GM20431 (cell line): Measurements from ENCODE around the gene HOXA13.

Experiments
- in situ Hi-C: fragments of 300-500 bp; cut with MseI, MboI; formaldehyde crosslinking; loops from one replicate; pipeline ENCODE4 v1.15.0; 2020; ENCODE audit warnings: low sequenced_read_pairs; ENCODE audit not compliant: unreplicated experiment

HOXA13 gene

DNA sequence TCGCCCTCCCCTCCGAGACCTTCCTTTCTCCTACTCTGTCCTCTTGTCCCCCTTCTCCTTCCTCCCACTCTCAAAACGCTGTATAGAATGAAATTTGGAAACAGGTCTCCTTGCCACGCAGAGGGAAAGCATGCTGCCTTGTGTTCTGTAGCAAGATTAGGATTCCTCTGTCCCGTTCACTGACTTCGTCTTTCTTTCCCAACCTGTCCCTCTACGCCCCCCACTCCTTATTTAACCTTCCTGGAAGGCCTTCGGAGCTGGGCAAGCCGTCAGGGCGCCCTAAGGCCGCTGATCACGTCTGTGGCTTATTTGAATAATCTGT, 35.9 kb downstream of the HOXA13 start:
- in situ Hi-C loops = loop anchor here (25.0 kb wide), 2 partner anchors 777 to 1302 kb away; no protein-coding TSS in a partner anchor

DNA sequence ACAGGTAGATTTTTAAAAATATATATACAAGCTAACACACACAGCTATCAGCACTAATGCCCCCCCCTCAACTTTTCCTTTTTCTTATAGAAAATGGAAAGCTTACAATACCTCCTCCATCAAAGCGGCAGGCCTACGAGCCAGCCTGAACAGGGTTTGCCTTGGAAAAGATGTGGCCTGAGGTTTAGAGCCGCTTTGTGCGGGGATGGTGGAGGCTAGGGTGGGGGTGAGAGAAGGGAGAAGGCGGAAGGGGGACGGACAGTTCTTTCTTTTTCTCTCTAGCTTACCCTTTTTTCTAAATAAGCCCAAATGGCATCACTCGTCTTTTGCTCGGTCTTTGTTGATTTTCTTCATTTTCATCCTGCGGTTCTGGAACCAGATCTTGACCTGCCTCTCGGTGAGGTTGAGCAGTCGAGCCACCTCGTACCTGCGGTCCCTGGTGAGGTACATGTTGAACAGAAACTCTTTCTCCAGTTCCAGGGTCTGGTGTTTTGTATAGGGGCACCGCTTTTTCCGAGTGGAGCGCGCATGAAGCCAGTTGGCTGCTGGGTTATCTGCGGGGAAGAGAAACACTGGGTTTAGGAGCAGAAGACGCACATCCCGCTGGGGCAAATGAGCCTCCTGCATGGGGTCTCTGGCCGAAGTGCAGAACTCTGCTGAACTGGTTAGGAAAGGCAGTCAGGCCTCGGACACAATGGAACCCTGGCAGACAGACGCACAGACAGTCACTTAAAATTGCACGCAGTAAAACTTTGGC, 36.4 kb downstream of the HOXA13 start:
- in situ Hi-C loops = loop anchor here (25.0 kb wide), 2 partner anchors 776 to 1301 kb away; no protein-coding TSS in a partner anchor

DNA sequence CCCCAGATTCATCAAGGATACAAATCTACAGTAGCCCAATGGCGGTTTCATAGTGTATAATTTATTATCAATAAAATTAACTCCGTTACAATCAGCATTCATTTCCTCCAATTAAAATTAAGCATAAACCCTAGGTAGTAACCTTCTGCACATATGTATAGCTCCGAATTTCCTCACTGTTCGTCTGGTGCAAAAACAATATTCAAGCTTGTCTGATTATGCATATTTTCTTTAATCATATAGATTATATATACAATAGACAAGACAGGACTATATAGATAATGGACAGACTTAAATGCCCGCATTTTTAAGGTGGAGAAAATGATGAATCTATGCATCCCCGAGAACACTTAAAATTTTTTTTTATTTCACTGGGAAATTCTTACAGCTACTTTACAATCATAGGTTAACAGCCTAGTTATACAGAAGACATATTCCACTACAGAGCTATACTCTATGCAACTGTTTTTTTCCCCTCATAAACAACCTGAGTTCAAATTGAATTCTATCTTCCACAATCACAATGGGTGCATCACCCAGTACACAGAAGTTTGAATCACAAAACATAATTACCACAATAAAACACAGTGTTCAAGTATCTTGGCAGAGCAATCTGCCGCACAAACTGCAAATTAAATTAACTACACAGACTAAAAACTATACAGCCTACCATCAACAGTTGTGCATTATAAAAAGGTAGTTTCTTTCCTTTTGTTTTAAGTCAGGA, 37.2 kb downstream of the HOXA13 start:
- in situ Hi-C loops = loop anchor here (25.0 kb wide), 2 partner anchors 775 to 1300 kb away; no protein-coding TSS in a partner anchor

DNA sequence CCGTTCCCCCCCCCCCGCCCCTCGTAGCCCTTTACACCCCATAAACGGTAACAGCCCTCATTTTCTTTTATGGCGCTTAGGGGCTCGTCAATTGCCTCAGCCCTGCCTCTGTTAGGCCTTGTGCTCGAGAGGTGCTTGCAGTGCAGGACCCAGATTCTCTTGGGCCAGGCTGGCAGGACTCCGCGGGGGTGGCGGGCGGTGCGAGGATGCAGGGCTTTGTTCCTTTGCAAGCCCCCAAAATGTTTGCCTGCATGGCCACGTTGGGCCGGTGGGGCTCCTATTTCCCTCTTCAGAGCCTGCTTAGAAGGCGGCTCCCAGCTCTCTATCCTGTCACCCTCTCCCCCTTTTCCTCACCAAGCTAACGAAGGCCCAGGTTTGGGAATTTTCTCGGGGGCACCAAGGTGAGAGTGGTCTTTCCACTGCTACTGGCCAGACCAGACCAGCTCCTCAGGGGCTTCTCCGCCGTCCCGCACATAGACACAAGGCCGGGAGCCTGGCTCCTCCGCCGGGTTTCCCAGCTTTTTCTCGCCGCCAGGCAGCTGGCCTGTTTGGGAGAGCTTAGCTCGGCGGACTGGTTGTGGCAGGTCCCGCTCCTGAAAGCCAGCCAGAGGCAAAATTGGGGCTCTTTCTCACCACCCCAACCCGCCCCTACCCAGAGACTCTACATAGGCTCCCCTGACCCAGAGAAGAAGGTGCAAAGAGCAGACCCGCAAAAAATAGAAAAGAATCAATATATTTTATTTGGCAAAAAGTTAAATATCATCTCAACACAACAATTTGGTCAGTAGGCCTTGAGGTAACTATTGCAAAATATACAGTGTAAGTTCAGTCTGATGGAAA, 38.0 kb downstream of the HOXA13 start:
- in situ Hi-C loops = loop anchor here (25.0 kb wide), 2 partner anchors 775 to 1300 kb away; no protein-coding TSS in a partner anchor

DNA sequence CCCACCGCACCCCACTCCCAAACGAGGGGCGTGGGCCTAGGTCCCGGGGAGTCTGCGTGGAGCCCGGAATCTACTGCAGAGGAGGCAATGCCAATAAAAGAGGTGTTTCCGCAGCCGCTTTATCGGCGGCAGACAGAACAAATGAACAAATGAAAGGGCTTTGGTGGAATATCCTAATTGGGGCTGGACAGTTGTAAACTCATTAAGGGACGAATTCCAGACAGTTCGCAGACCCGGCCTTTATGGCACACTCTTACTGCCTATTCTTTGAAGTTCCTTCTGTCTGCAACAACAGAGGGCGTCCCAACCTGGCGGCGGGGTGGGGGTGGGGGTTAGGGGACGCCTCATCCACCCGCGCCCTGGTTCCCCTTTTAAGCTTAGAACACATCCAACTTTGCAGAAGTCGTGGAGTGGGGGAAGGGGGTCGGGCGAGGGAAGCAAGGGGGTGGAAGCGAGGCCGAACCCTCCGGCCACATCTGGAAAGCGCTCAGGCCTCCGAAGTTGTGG, 38.6 kb downstream of the HOXA13 start:
- in situ Hi-C loops = loop anchor here (25.0 kb wide), 2 partner anchors 774 to 1299 kb away; no protein-coding TSS in a partner anchor

DNA sequence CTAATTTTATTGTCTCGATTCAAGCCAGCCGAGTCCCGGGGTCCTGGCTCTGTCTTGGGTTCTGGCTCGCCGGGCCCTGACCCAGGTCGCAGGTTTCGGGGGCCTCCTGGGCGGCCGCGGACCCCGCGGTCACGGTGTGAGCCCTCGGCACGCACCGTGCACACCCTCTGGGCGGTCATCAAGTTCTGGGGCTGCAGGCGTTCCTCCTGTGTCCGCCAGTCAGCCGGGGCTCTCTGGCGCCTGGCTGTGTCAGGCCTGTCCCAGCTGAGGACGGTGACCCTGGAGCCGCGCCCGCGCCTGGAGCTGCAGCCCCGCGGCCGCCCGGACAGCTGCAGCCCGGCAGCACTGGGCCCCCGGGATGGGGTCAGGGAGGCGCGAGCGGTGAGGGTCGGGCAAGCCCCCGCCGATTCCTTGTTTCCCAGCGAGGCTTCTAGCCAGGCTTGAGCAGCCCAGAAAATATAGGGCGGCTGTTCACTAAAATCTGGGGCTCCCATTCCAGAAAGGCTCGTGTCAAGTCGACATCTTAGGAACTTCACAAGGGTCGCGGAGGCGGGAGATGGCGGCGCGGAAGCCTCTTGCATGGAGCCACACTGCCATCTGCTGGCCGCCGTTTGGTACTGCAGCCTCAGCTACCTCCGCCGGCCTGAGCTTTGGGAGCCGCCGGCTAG, 39.2 kb downstream of the HOXA13 start:
- in situ Hi-C loops = loop anchor here (25.0 kb wide), 2 partner anchors 773 to 1298 kb away; no protein-coding TSS in a partner anchor

DNA sequence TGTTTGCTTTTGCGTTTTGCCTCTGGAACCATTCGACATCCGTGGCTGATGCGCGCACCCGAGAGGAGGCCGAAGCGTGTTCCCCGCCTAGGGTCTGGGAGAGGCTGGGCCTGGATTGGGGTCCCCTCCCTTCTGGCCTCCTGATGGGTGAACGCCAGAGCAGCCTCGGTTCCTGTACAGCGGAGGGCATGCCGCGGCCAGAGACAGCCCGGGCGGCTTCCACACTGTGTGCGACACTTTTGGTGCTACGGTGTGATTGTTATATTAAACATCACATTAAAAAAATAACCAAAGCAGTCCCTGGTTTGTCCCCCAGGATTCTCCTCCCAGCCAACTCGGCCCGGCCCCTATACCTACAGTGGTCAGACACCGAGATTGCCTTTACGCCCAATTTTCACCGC, 39.7 kb downstream of the HOXA13 start:
- in situ Hi-C loops = loop anchor here (25.0 kb wide), 2 partner anchors 773 to 1298 kb away; no protein-coding TSS in a partner anchor

DNA sequence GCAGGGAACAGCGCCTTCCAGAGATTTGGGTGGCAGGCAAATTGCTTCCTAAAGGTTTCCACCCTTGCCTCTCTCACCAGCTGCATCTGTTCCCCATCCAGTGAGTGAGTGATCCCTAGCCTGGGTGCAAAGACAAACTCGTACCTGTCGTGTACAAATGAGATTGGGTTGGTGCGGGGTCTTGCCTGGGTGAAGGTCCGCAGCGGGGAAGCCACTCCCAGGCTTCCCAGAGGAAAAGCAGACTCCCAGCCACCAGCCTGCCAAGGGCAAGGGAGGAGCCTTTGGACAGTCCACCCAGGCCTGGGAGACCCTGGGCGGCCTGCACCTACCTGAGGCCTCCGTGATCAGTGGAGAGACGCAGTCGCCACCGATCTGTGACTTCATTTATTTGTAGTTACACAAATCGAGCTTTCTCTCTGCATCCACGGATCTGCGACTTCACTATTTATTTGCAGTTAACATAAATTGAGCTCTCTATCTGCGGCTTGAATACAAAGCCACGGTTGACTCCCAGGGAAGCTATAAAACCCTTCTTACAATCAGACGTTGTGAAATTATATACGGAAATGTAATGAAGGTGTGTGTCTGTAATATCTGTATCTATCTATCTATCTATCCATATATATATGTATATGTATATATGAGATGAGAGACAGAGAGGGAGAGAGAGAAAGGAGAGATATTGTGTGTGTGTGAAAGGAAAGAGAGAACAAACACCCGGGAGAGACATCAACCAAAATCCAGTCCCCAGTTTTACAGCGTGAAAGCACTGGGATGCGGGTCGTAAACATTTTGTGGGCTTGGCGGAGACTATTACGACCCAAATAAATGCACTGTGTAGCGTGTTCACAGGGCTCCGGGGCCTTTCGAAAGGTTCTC, 40.4 kb downstream of the HOXA13 start:
- in situ Hi-C loops = loop anchor here (25.0 kb wide), 2 partner anchors 772 to 1297 kb away; no protein-coding TSS in a partner anchor

DNA sequence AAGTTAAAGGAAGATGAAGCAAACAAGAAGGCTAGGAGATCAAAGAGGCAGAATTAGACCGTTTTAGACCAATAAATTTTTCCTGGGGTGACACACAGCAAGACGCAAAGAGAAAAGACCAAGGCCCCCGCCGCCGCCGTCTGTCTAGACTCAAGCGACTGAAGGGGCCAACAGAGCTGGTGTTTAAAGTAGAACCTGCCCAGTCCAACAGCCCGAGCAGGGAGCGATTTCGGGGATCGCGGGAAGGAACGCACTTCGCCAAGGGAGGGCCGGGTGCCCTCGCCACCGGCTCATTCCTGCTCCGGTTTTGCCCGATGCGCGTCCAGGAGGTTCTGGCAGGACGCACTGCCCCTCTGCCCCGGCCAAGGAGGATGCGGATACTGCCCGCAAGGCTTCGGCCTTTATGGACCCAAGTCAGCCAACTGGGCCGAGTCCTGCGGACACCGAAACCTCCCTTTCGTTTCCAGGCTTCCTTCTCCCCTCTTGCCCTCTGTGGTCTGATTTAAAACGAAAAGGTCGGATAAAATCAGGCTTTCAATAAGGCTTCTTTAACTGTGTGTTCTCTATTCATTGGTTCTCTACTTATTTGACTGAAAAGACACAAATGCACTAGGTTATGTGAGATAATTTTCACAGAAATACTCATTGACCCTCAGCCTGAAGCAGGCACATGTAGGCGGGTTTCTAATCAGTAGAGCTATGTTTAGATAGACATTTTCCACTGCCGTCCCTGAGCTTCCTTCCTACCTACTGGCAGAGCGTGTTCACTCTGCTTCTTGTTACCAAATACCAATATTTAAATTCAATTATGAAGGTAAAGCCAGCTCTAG, 41.2 kb downstream of the HOXA13 start:
- in situ Hi-C loops = loop anchor here (25.0 kb wide), 2 partner anchors 771 to 1296 kb away; no protein-coding TSS in a partner anchor

DNA sequence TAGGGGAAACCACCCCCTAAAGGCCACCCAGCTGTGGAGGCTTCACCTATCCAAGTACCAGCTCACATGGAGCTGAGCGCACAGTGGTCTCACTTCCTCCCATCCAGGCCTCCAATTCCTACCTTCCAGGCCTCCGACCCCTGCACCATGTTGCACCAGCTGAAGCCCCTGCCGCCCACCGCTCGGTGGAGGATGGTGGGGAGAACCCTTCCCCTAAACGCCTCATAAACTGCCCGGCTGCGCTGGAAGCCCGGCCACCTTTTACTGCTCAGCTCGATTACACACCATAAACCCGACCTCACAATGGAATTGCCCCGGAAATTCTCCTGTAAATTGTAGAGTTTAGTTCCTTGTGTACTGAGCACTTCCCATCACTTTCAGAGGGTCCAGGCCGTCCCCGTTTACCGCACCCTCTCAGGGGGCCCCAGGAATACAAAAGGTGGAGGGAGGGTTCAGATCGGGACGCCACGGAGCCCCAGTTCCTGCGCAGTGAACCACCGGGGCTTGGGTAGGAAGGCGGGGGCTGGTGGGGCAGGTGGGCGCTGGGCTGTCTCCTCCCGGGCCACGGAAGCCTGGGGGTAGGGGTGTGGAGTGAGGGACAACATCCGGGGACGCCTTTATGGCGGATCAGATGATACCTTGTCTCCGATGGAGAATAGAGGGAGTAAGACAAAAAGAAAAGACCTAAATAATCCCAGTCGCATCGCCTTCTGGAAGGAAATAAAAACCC, 42.0 kb downstream of the HOXA13 start:
- in situ Hi-C loops = loop anchor here (25.0 kb wide), 2 partner anchors 771 to 1296 kb away; no protein-coding TSS in a partner anchor

DNA sequence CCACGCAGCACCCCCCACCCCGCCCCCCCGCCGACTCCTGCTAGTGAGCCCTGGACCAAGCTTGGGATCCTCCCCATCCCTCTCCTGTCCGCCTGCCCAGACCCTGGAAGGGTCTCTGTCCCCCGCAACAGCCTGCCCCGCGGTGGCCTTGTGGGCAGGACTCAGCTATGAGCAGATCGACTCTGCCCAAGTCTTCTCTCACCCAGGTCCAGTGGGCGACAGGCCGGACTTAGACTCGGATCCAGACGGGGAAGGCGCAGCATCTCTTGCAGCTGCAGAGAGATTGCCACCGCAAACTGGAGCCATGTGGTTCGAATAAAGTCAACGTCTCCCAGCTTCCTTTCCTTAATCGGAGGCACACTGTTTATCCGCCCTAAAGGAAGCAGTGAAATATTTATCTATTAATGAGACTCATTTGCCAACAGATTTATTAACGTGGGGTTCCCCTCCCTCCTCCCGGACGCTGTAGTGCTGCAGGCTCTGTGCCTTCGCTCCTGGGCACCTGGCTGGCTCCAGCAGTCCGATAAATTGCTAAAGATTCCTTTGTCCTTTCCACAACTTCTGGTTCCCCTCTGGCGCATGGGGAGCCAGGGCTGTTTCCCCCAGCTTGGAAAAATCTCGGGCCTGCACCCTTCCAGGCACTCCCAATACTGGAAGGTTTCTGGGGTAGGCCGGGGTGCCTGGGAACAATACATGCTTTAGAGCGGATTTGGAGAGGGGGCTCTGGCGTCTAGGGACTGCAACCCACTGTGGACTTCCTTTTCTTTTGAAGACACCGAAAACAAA, 42.8 kb downstream of the HOXA13 start:
- in situ Hi-C loops = loop anchor here (25.0 kb wide), 2 partner anchors 770 to 1295 kb away; no protein-coding TSS in a partner anchor

DNA sequence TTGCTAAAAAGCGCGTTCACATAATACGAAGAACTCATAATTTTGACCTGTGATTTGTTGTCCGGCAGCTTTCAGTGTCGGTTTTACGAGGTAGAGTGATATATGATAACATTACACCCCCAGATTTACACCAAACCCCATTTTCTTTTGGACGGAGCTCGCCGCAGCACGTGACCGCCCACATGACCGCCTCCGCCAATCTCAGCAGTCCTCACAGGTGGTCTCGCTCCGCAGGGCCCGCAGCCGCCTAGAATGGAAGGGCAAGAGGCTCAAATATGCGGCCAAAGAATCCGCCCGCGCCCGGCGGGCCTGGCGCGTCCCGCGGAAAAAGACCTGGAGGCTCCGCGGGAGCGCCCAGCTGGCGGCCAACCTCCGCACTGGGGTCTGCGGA, 43.4 kb downstream of the HOXA13 start, which contains the start of gene HOXA7:
HOXA7 (minus strand) TSS at position 168 of the 391 bp plus-strand sequence; CDS start at position 38, 130 bp downstream.
- in situ Hi-C loops = loop anchor here (25.0 kb wide), 2 partner anchors 769 to 1294 kb away; no protein-coding TSS in a partner anchor

DNA sequence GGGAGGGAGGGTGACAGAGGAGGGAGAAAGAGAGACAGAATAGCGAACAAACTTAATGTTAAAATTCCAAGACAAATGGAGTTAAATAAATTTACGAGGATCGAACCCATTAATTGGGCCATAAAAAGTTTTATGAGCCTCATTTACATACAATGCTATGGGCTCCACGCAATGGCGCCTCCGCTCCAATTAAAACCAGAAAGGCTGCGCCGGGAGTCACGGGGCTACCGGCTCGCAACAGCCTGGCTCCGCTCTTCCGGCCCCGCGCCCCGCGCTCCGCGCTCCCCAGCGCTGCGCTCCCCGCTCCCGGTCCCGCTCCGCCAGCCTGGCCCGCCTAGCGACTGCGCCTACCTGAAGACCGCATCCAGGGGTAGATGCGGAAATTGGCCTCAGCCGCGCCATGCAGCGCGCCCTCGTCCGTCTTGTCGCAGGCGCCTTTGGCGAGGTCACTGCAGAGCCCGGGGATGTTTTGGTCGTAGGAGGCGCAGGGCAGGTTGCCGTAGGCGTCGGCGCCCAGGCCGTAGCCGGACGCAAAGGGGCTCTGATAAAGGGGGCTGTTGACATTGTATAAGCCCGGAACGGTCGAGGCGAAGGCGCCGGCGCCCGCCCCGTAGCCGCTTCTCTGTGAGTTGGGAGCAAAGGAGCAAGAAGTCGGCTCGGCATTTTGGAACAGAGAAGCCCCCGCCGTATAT, 43.9 kb downstream of the HOXA13 start:
- in situ Hi-C loops = loop anchor here (25.0 kb wide), 2 partner anchors 769 to 1294 kb away; no protein-coding TSS in a partner anchor

DNA sequence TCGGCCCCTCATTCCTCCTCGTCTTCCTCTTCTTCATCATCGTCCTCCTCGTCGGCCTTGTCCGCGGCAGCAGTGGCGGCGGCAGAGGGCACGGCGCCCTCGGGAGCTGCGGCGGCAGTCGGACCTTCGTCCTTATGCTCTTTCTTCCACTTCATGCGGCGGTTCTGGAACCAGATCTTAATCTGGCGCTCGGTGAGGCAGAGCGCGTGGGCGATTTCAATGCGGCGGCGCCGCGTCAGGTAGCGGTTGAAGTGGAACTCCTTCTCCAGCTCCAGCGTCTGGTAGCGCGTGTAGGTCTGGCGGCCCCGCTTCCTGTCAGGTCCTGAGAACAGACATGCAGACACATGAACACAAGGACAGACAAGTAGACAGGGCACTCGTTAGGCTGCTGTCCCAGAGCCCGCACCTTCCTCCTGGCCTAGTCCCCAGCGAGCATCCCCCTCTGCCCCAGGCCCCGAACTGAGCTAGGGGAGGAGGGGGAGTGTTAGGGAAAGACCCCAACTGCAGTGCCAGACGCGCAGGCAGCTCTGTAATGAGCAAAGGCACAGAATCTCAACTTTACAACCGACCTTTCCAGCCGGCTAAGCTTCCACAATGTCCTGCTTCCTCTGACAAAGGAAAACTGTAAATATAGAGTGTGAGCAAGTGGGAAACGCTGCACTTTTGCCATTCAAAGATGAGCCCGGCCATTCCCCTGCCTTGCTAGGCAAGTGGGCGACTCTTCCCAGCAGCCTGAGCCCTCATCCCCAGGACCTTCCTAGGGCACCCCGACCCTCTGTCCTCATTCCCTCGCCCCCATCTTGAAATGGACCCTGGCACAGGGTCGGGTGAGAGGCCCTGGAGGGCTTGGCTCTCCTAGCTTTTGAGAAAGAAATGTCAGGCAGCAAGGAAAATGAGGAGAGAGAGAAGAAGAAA, 44.7 kb downstream of the HOXA13 start:
- in situ Hi-C loops = loop anchor here (25.0 kb wide), 2 partner anchors 768 to 1293 kb away; no protein-coding TSS in a partner anchor
